Keratinocyte (primary cell): ENCODE data around the gene SYK. TPM values are rescaled to one million over a fixed set of nuclear protein-coding genes. Genes with fewer than 3 reads are reported as not detected.

ENCODE experiments used
- DNase-seq: peaks from one replicate; pipeline ENCODE4 v3.0.0-alpha.2; 2011; ENCODE audit warnings: low read depth, missing footprints, low spot score
- FAIRE-seq: peaks from 2 replicates; lab custom pipeline; 2011; peaks lifted over from hg19 to GRCh38; lab: Jason Lieb, UNC
- H2AFZ ChIP-seq: 2 replicates; pipeline ENCODE4 v1.6.0; 2012; ENCODE audit warnings: low read length, control low read depth, inconsistent platforms; ENCODE audit not compliant: control insufficient read depth
- H3K27ac ChIP-seq: 2 replicates; pipeline ENCODE4 v1.5.1; 2011; ENCODE audit warnings: low read length; ENCODE audit not compliant: control insufficient read depth, insufficient read depth
- H3K27me3 ChIP-seq: 3 replicates; pipeline ENCODE4 v1.6.0; 2011; ENCODE audit warnings: low read length; ENCODE audit not compliant: control insufficient read depth, insufficient read depth; ENCODE audit errors: extremely low read depth
- H3K36me3 ChIP-seq, 2 experiments: 2 replicates in 1 of 2; 3 replicates in 1 of 2; pipeline ENCODE4 v1.5.1; 2011; ENCODE audit warnings: low read length in 2 of 2, mild to moderate bottlenecking in 1 of 2; ENCODE audit not compliant: control insufficient read depth in 2 of 2, insufficient read depth in 2 of 2; ENCODE audit errors: extremely low read depth in 1 of 2
- H3K4me1 ChIP-seq: 3 replicates; pipeline ENCODE4 v1.5.1; 2011; ENCODE audit warnings: low read length; ENCODE audit not compliant: control insufficient read depth, insufficient read depth; ENCODE audit errors: extremely low read depth
- H3K4me2 ChIP-seq: 3 replicates; pipeline ENCODE4 v1.6.0; 2011; ENCODE audit warnings: low read depth, low read length; ENCODE audit not compliant: control insufficient read depth, insufficient read depth; ENCODE audit errors: extremely low read depth
- H3K4me3 ChIP-seq, 3 experiments: fragments of 200-600 bp in 1 of 3; sonication (generic) in 1 of 3; 2 replicates in 2 of 3; 3 replicates in 1 of 3; pipeline ENCODE4 v1.5.1; 2011 to 2016; ENCODE audit warnings: low read length in 3 of 3, mild to moderate bottlenecking in 3 of 3, control low read depth in 2 of 3, inconsistent platforms in 1 of 3, low read depth in 1 of 3, mixed read lengths in 1 of 3, mixed run types in 1 of 3, moderate library complexity in 1 of 3; ENCODE audit not compliant: control insufficient read depth in 2 of 3, insufficient read depth in 2 of 3; ENCODE audit errors: extremely low read depth in 1 of 3
- H3K79me2 ChIP-seq: 2 replicates; pipeline ENCODE4 v1.6.0; 2012; ENCODE audit warnings: low read length; ENCODE audit not compliant: control insufficient read depth, insufficient read depth
- H3K9ac ChIP-seq: 3 replicates; pipeline ENCODE4 v1.6.0; 2011; ENCODE audit warnings: low read length; ENCODE audit not compliant: control insufficient read depth, insufficient read depth; ENCODE audit errors: extremely low read depth
- H3K9me1 ChIP-seq: 3 replicates; pipeline ENCODE4 v1.6.0; 2011; ENCODE audit warnings: low read length; ENCODE audit not compliant: control insufficient read depth, insufficient read depth; ENCODE audit errors: extremely low read depth
- H3K9me3 ChIP-seq: 2 replicates; pipeline ENCODE4 v1.5.1; 2012; ENCODE audit warnings: low read depth, low read length; ENCODE audit not compliant: control insufficient read depth
- H4K20me1 ChIP-seq: 3 replicates; pipeline ENCODE4 v1.6.0; 2011; ENCODE audit warnings: low read length; ENCODE audit not compliant: control insufficient read depth, insufficient read depth; ENCODE audit errors: extremely low read depth
- EZH2 ChIP-seq: IDR thresholded peaks from one replicate; pipeline ENCODE4 v1.6.1; 2012; ENCODE audit warnings: inconsistent platforms, mild to moderate bottlenecking, low read length, moderate library complexity
- dilution Hi-C: fragments of 300-500 bp; cut with MboI; formaldehyde crosslinking; loops from one replicate; pipeline ENCODE4 v1.7.0; 2020; ENCODE audit warnings: low sequenced_read_pairs; ENCODE audit not compliant: extremely low pct_ligation_motif_present
- polyA plus RNA-seq, 5 experiments: library from polyadenylated mRNA; depleted of rRNA in 3 of 5; stranded (reverse) in 3 of 5; stranded (forward) in 1 of 5; unstranded in 1 of 5; fragments of >200 nt; gene quantifications; 1 replicate in 1 of 5; 2 replicates in 3 of 5; 3 replicates in 1 of 5; pipeline versions ENCODE4 v1.2.1 to v1.2.3, GENCODE V29; 2011 to 2012; ENCODE audit warnings: missing spikeins in 2 of 5, low read depth in 1 of 5, low replicate concordance in 1 of 5
- TF ChIP-seq, protein P1 (sequence below), 3 experiments: IDR thresholded peaks in 1 of 3; conservative IDR thresholded peaks in 1 of 3; optimal IDR thresholded peaks in 1 of 3; 2 replicates in 2 of 3; 3 replicates in 1 of 3; pipeline versions ENCODE3 to v1.5.1; 2011; ENCODE audit warnings: low read length in 3 of 3, mild to moderate bottlenecking in 3 of 3, moderate library complexity in 2 of 3, control low read depth in 1 of 3, inconsistent platforms in 1 of 3; ENCODE audit not compliant: insufficient read depth in 2 of 3; ENCODE audit errors: extremely low read depth in 1 of 3

SYK gene
- polyA plus RNA-seq, 1 donor (not counting 4 experiments of a cell fraction or from before 2014, with no cell fraction given) = 2.0 TPM

DNA sequence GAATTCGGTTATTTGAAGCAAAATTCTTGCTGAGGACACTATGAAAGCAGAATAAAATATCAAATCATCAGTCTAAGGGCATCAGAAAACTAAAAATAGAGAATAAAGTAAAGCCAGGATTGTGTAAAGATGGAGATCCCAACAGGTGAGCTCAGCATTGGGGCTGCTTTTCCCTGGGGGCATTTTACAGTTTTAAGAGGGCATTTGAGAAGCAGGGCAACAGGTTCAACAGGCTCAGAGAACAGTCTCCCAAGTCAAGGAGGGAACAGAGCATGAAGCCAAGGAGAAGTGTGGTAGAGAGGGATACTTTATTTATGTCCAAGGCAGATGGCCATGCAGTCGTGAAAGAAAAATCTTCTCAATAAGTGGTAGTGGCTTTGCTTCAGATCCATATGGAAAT lies 145.4 kb downstream of the SYK start:
- TF ChIP-seq, protein P1, sequence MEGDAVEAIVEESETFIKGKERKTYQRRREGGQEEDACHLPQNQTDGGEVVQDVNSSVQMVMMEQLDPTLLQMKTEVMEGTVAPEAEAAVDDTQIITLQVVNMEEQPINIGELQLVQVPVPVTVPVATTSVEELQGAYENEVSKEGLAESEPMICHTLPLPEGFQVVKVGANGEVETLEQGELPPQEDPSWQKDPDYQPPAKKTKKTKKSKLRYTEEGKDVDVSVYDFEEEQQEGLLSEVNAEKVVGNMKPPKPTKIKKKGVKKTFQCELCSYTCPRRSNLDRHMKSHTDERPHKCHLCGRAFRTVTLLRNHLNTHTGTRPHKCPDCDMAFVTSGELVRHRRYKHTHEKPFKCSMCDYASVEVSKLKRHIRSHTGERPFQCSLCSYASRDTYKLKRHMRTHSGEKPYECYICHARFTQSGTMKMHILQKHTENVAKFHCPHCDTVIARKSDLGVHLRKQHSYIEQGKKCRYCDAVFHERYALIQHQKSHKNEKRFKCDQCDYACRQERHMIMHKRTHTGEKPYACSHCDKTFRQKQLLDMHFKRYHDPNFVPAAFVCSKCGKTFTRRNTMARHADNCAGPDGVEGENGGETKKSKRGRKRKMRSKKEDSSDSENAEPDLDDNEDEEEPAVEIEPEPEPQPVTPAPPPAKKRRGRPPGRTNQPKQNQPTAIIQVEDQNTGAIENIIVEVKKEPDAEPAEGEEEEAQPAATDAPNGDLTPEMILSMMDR (optimal IDR thresholded peaks at IDR 0.05 in 1 of 3, IDR thresholded peaks at IDR 0.05 in 1 of 3, conservative IDR thresholded peaks at IDR 0.05 in 1 of 3; ENCODE audit: extremely low read depth in 1 of 3, insufficient read depth in 2 of 3, low read length in 3 of 3) = no peak
- TF ChIP-seq EZH2 = no peak
- Histone ChIP-seq H3K27ac (no peak overlapping the region), H3K9me1 (no peaks in the 10 kb centered on the region), H3K9ac (no peak overlapping the region), H3K4me1 (peaks cover 16% of the 10 kb centered on the region), H3K36me3 (no peaks in the 10 kb centered on the region), H3K27me3 (no peaks in the 10 kb centered on the region), H3K4me2 (no peak overlapping the region), H3K4me3 (no peak overlapping the region), H3K79me2 (no peaks in the 10 kb centered on the region), H4K20me1 (no peaks in the 10 kb centered on the region), H3K9me3 (no peaks in the 10 kb centered on the region), H2AFZ (no peak overlapping the region)
- dilution Hi-C loops = no loop called here
- DNase-seq = no peak
- no peak for FAIRE-seq

Other genes starting within 250 kb of the SYK start
- gene DIRAS2, start 159.0 kb upstream of the SYK start, polyA plus RNA-seq = 0.01 TPM in 1 of 3 replicates, not detected in the others